Hepatocyte (in vitro differentiated cells): ENCODE data around the gene ANKFN1.

Experiments used
- CTCF ChIP-seq: fragments of 200-600 bp; sonication (generic); IDR thresholded peaks from 2 replicates; pipeline ENCODE4 v1.5.1; 2016; ENCODE audit warnings: antibody characterized with exemption, mild to moderate bottlenecking; ENCODE audit not compliant: poor library complexity
- EZH2 ChIP-seq: fragments of 200-600 bp; sonication (generic); IDR thresholded peaks from 2 replicates; pipeline ENCODE4 v1.6.1; 2016; ENCODE audit warnings: antibody characterized with exemption, mild to moderate bottlenecking, borderline replicate concordance
- EZH2phosphoT487 ChIP-seq: fragments of 200-600 bp; sonication (generic); IDR thresholded peaks from one replicate; pipeline ENCODE4 v1.6.1; 2018; ENCODE audit warnings: antibody characterized with exemption, mild to moderate bottlenecking, low read depth, moderate library complexity; ENCODE audit not compliant: unreplicated experiment, severe bottlenecking

DNA sequence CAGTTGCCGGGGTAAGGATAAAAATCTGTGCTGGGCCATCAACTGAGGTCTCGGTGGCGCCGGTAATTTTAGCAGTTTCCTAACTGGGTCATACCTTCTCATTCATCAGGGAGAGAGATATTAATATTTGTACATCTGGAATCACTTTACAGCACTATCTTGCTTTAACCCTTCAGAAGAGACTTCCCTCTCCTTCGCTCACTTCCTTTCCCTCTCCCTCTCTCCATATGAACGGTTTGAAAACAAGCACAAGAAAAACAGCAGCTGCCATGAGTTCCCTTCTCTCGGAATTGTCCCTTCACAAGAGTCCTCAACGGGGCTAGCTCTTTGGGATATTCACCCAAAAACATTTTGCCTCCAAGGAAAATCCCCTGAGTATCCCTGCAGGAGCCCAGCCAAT is 295.9 kb downstream of the ANKFN1 start:
- no peak for TF ChIP-seq CTCF
- no peak for TF ChIP-seq EZH2phosphoT487
- TF ChIP-seq EZH2 = no peak
